Lower leg skin (tissue), 4 donors: ENCODE data around the gene CCDC127. TPM values are rescaled to one million over a fixed set of nuclear protein-coding genes. Genes with fewer than 3 reads are reported as not detected.

Experiments
- DNase-seq, 2 donors: peaks; one replicate each; pipeline ENCODE4 v3.0.0-alpha.2; 2019; ENCODE audit warnings: low spot score in 2 of 2
- H3K4me3 ChIP-seq: fragments of 200-600 bp; sonication (generic); 2 replicates; pipeline ENCODE4 v1.5.1; 2017; ENCODE audit warnings: mild to moderate bottlenecking, low read depth; ENCODE audit not compliant: poor library complexity, severe bottlenecking
- CTCF ChIP-seq, 3 donors: fragments of 450-650 bp; IDR thresholded peaks; one replicate each; pipeline ENCODE4 v1.5.1; 2016; ENCODE audit warnings: antibody characterized with exemption in 3 of 3, mild to moderate bottlenecking in 3 of 3, moderate library complexity in 2 of 3
- POLR2A ChIP-seq, 2 donors: fragments of 450-650 bp; IDR thresholded peaks; one replicate each; pipeline ENCODE4 v1.6.1; 2016 to 2017; ENCODE audit warnings: antibody characterized with exemption in 2 of 2, mild to moderate bottlenecking in 1 of 2, moderate library complexity in 1 of 2
- WGBS, 2 donors: methylation state at CpG; one replicate each; pipeline ENCODE4 v1.1.5; 2018; 5-methylcytosine and 5-hydroxymethylcytosine counted together
- intact Hi-C: fragments of 100-400 bp; cut with DNase I; formaldehyde crosslinking; loops from one replicate; pipeline ENCODE4 v1.15.0; 2023; ENCODE audit warnings: low total_unique reads
- total RNA-seq, 4 donors: library from RNA; depleted of rRNA; stranded (reverse); fragments of >200 nt; gene quantifications; one replicate each; pipeline ENCODE4 v1.1.0, GENCODE V29; 2016

Gene CCDC127
- total RNA-seq, 4 donors from 2014 or later: 3.0 to 6.2 (median 4.6) TPM

GRCh38 chr5:172421-172820 lies 45.5 kb downstream of the CCDC127 start:
- H3K4me3 ChIP-seq: no peak overlapping the region
- no peak for TF ChIP-seq POLR2A (IDR thresholded peaks at IDR 0.05)
- no peak for TF ChIP-seq CTCF (IDR thresholded peaks at IDR 0.05)
- WGBS, 2 donors: 86 to 93% methylated on average over 13 of the region's 13 CpGs
- peak in 1 of 2 donors; percentile 57 for DNase-seq
- intact Hi-C loops: no loop called here

- DNase-seq: peak in 1 of 2 donors; percentile 79
- TF ChIP-seq CTCF (IDR thresholded peaks at IDR 0.05) (no peak), POLR2A (IDR thresholded peaks at IDR 0.05) (no peak)
- intact Hi-C loops: no loop called here
- no peak overlapping the region for H3K4me3 ChIP-seq
- 90 to 92% methylated on average over 23 of the region's 23 CpGs for WGBS, 2 donors
Measured at GRCh38 chr5:171801-172331, 46.1 kb downstream of the CCDC127 start.

- 82 to 88% methylated on average over 16 to 28 of the region's 37 CpGs for WGBS, 2 donors
Measured at GRCh38 chr5:170971-171800, 46.8 kb downstream of the CCDC127 start.

DNA sequence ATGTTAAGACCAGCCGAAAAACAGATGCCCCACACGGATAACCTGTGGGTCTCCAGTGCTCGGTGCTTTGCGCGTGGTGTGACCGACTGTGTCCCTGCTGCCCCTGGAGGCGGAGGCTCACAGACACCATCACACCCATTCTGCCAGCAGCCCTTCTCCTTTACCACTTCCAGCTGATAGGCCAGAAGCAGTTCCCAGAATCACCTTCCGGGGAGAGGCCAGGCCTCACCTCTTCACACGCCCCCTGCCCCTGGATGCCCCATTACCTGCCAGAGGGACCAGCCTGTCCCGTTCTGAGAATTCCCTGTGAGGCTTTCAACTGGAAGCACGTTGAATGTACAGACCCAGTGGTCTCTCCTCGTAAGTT lies 48.2 kb downstream of the CCDC127 start:
- TF ChIP-seq POLR2A (IDR thresholded peaks at IDR 0.05): no peak
- no peak for TF ChIP-seq CTCF (IDR thresholded peaks at IDR 0.05)
- intact Hi-C loops: no loop called here
- H3K4me3 ChIP-seq: no peak overlapping the region

More at GRCh38 chr5:170971-171800, 46.8 kb downstream of the CCDC127 start:
- TF ChIP-seq POLR2A (IDR thresholded peaks at IDR 0.05) (no peak), CTCF (IDR thresholded peaks at IDR 0.05) (no peak)
- intact Hi-C loops: no loop called here
- no peak overlapping the region for H3K4me3 ChIP-seq
- peak in 1 of 2 donors; percentile 79 for DNase-seq

DNA sequence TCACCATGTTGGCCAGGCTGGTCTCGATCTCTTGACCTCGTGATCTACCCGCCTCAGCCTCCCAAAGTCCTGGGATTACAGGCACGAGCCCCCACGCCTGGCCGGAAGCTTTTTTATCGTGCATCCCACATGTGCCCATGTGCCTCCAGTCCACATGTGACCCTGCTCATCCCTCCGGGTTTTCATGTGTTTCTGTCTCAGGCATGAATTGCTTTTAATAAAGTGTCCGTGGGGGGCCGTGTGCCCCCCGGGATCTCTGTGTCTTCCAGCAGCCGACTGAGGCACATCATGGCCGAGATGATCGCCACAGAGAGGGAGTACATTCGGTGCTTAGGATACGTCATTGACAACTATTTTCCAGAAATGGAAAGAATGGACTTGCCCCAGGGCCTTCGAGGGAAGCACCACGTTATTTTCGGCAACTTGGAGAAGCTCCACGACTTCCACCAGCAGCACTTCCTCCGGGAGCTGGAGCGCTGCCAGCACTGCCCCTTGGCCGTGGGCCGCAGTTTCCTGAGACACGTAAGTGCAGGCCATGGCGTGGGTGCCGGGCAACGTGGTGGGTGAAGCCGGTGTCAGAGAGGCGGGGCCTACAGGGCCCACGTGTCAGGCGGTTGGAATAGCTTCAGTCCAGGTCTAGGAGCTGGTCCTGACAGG lies 48.8 kb downstream of the CCDC127 start:
- TF ChIP-seq POLR2A (IDR thresholded peaks at IDR 0.05): no peak
- no peak for TF ChIP-seq CTCF (IDR thresholded peaks at IDR 0.05)
- 65 to 73% methylated on average over 32 of the region's 32 CpGs for WGBS, 2 donors
- intact Hi-C loops: no loop called here
- H3K4me3 ChIP-seq: no peak overlapping the region
- peak; percentile 39 to 91 for DNase-seq

More for the DNA sequence above, 48.2 kb downstream of the CCDC127 start:
- whole genome bisulfite sequencing, 2 donors: 83 to 86% methylated on average over 12 of the region's 12 CpGs
- peak in 1 of 2 donors; percentile 61 for DNase-seq
